ENCODE measurements around the gene ST6GAL1. TPM values are rescaled to one million over a fixed set of nuclear protein-coding genes. Genes with fewer than 3 reads are reported as not detected.

The ST6GAL1 gene
- total RNA-seq, 6 experiments from 2014 or later: 389 to 574 (median 483) TPM

DNA sequence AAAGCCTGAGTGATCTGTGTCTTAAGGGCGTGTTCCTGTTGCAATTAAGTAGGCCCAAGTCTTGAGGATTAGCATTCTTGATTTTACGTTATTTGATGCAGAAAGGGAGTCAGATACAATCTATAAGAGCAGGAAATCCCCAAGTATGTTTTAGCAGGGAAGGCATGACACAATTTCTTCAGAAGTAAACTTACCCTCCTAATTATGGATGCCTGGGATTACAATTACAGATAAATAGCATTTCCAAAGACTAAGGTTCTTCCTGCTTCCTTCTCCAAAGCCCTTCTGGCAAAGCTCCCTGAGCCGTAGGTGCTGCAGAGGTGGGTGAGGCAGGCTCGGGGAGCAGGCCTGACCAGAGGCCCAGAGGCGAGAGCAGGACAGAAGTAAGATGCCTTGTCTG lies 34.9 kb upstream of the ST6GAL1 start:
- WGBS (ENCODE audit: insufficient coverage, low coverage, low lambda C conversion rate, missing lambda C conversion rate): 88% methylated on average over 5 of the region's 5 CpGs
- Histone ChIP-seq H3K9me3 (no peaks in the 10 kb centered on the region), H3K36me3 (no peaks in the 10 kb centered on the region), H3K27me3 (no peaks in the 10 kb centered on the region), H3K4me3 (no peak overlapping the region), H3K4me1 (no peaks in the 10 kb centered on the region), H3K27ac (no peak overlapping the region)
- ATAC-seq (no peak), DNase-seq (no peak)
- intact Hi-C loops (cut with DNase I): no loop called here
- TF ChIP-seq, protein P1, sequence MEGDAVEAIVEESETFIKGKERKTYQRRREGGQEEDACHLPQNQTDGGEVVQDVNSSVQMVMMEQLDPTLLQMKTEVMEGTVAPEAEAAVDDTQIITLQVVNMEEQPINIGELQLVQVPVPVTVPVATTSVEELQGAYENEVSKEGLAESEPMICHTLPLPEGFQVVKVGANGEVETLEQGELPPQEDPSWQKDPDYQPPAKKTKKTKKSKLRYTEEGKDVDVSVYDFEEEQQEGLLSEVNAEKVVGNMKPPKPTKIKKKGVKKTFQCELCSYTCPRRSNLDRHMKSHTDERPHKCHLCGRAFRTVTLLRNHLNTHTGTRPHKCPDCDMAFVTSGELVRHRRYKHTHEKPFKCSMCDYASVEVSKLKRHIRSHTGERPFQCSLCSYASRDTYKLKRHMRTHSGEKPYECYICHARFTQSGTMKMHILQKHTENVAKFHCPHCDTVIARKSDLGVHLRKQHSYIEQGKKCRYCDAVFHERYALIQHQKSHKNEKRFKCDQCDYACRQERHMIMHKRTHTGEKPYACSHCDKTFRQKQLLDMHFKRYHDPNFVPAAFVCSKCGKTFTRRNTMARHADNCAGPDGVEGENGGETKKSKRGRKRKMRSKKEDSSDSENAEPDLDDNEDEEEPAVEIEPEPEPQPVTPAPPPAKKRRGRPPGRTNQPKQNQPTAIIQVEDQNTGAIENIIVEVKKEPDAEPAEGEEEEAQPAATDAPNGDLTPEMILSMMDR (IDR thresholded peaks at IDR 0.05): no peak
- TF ChIP-seq POLR2A (IDR thresholded peaks at IDR 0.05): no peak

DNA sequence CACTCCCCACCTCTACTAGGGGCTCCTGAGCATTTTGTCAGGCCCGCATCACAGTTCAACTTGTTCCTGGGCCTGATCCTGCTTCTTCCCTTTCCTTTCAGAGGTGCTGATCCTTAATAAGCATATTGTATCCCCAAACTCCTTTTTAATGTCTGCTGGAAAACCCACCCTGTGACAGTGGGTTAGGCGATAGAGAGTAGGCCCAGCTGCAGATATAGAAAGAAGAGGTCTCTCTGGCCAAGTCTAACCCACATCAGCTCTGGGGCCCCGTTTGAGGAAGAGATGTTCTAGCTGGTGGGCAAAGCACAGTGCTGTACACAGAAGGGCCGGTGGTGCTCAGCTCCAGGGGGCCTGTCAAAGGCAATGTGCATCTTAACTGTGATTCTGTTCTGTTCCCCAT lies 34.3 kb upstream of the ST6GAL1 start:
- H3K27me3 ChIP-seq: no peaks in the 10 kb centered on the region
- ATAC-seq (no peak), DNase-seq (no peak)
- no peaks in the 10 kb centered on the region for H3K9me3 ChIP-seq
- WGBS (ENCODE audit: insufficient coverage, low coverage, low lambda C conversion rate, missing lambda C conversion rate): 100% methylated on average over 2 of the region's 4 CpGs
- intact Hi-C loops (cut with DNase I): no loop called here
- TF ChIP-seq, protein P1 (IDR thresholded peaks at IDR 0.05): no peak
- no peak for TF ChIP-seq POLR2A (IDR thresholded peaks at IDR 0.05)
- H3K4me3 ChIP-seq: no peak overlapping the region
- H3K4me1 ChIP-seq: no peaks in the 10 kb centered on the region
- H3K36me3 ChIP-seq: no peaks in the 10 kb centered on the region
- no peak overlapping the region for H3K27ac ChIP-seq

DNA sequence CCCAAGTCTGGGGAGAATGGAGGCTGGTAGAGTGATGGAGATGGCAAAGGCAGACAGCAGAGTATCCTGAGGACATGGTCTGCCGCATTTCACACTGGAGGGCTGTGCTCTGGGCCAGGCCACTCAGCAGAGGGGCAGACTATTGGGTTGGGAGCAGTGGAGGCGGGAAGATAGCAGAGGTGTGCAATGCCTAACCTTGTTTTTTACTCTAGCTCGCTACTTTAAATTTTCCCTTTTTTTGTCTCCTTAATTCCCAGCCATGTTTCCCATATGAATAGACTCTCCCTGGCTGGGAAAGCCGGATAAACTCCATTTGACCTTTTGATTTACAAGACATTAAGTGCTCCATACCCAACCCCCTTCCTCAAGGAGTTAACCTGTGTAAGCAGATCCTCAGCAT lies 33.5 kb upstream of the ST6GAL1 start:
- Histone ChIP-seq H3K9me3 (no peaks in the 10 kb centered on the region), H3K27ac (no peak overlapping the region), H3K27me3 (no peaks in the 10 kb centered on the region), H3K4me1 (no peaks in the 10 kb centered on the region), H3K36me3 (no peaks in the 10 kb centered on the region), H3K4me3 (no peak overlapping the region)
- WGBS (ENCODE audit: insufficient coverage, low coverage, low lambda C conversion rate, missing lambda C conversion rate): 65% methylated on average over 3 of the region's 4 CpGs
- ATAC-seq: no peak
- intact Hi-C loops (cut with DNase I): no loop called here
- no peak for DNase-seq
- no peak for TF ChIP-seq POLR2A (IDR thresholded peaks at IDR 0.05)
- TF ChIP-seq, protein P1 (IDR thresholded peaks at IDR 0.05): no peak

DNA sequence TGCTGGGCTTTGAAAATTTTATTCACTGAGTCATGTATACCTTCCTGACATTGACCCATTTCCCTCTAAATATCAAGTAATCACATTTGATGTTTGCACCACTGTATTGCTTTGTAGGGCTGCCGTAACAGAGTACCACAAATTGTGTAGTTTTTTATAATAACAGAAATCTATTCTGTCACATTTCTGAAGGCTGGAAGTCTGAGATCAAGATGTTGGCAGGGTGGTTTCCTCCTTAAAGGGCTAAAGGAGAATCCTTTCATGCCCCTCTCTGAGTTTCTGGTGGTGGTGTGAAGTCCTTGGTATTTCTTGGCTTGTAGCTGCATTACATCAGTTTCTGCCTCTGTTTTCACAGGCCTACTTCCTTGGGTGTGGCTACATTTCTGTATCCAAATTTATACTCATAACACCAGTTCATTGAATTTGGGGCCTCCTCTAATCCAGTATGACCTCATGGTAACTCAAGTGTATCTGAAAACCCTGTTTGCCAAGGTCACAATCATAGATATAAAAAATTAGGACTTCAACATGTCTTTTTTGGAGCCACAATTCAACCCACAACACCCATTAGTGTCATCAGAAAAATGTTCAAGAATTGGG lies 29.1 kb upstream of the ST6GAL1 start:
- no peak overlapping the region for H3K4me3 ChIP-seq
- no peaks in the 10 kb centered on the region for H3K9me3 ChIP-seq
- no peaks in the 10 kb centered on the region for H3K27me3 ChIP-seq
- H3K4me1 ChIP-seq: peaks cover 0 to under 1% (median 0%) of the 10 kb centered on the region in 4 donors
- TF ChIP-seq, protein P1 (IDR thresholded peaks at IDR 0.05): no peak
- TF ChIP-seq POLR2A (IDR thresholded peaks at IDR 0.05): no peak
- DNase-seq (no peak), ATAC-seq (no peak)
- H3K36me3 ChIP-seq: no peaks in the 10 kb centered on the region
- 89% methylated on average over 1 of the region's 1 CpG for WGBS (ENCODE audit: insufficient coverage, low coverage, low lambda C conversion rate, missing lambda C conversion rate)
- no peak overlapping the region for H3K27ac ChIP-seq
- intact Hi-C loops (cut with DNase I): no loop called here

DNA sequence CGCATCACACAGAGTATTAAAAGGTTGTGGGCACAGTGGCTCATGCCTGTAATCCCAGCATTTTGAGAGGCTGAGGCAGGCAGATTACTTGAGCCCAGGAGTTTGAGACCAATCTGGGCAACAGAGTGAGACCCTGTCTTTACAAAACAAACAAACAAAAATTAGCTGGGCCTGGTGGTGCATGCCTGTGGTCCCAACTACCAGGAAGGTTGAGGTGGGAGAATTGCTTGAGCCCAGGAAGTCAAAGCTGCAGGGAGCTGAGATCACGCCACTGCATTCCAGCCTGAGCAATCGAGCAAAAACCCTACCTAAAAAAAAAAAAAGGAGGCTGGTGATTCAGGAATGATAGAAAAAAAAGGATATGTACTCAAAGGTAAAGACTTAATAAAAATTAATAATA lies 28.2 kb upstream of the ST6GAL1 start:
- Histone ChIP-seq H3K36me3 (no peaks in the 10 kb centered on the region), H3K27me3 (no peaks in the 10 kb centered on the region)
- 60% methylated on average over 2 of the region's 3 CpGs for WGBS (ENCODE audit: insufficient coverage, low coverage, low lambda C conversion rate, missing lambda C conversion rate)

More for the DNA sequence above, 28.2 kb upstream of the ST6GAL1 start:
- no peak overlapping the region for H3K4me3 ChIP-seq
- DNase-seq (no peak), ATAC-seq (no peak)
- intact Hi-C loops (cut with DNase I): no loop called here
- H3K4me1 ChIP-seq: peaks cover 0 to 9% (median 4%) of the 10 kb centered on the region in 4 donors
- no peaks in the 10 kb centered on the region for H3K9me3 ChIP-seq
- H3K27ac ChIP-seq: no peak overlapping the region
- TF ChIP-seq, protein P1 (IDR thresholded peaks at IDR 0.05): no peak
- TF ChIP-seq POLR2A (IDR thresholded peaks at IDR 0.05): no peak
